Measurements from ENCODE around the gene MAD1L1.
"Not testable (repeated sequence)": the region's sequence is repeated elsewhere in the genome, so short reads cannot be mapped to it uniquely, and the experiment has no call there.

The MAD1L1 gene

DNA sequence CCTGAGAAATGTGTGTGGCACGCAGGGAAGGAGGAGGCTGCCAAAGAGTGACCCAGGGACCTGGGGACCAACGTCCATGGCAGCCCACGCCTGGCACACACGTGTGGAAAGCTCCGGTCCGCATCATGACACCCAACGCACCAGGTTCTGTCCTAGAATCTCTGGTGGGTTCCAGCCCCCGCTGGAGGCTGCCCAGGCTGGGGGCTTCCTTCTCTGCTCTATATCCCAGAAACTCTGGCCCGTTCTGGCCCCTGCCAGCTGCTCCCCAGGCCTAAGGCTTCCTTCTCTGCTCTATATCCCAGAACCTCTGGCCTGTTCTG lies 300.8 kb downstream of the MAD1L1 start:
- no peak for DNase-seq

DNA sequence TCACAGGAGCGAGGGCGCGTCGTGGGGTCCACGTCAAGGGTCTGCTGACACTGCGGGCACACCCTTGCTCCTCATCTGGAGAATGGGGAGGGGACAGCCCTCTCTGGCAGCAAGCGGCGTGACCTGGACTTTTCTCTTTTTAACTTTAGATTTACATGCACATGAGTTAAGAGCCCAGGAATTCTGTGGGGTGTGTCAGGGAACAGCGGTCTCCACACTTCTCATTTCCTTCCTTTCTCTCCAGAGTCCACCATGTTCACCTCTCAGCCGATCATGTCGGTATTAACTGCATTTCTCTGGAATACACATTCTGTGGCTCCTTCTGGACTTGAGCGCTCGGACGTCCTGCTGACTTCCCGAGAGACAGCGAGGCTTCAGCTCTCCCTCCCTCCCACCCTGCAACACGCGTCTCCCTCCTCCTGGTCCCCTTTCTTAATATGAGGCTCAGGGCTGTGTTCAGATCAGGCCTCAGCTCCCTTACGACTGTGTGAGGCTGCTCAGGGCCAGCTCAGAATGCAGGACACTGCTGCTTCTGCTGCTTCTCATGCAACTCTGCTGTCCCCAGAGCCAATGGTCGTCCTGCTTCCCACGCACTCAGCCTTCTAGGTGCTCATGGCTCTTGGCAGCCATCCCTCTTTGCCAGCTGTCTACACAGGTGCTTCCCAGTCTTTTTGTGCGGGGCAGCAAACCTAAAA lies 301.3 kb downstream of the MAD1L1 start:
- DNase-seq = no peak

DNA sequence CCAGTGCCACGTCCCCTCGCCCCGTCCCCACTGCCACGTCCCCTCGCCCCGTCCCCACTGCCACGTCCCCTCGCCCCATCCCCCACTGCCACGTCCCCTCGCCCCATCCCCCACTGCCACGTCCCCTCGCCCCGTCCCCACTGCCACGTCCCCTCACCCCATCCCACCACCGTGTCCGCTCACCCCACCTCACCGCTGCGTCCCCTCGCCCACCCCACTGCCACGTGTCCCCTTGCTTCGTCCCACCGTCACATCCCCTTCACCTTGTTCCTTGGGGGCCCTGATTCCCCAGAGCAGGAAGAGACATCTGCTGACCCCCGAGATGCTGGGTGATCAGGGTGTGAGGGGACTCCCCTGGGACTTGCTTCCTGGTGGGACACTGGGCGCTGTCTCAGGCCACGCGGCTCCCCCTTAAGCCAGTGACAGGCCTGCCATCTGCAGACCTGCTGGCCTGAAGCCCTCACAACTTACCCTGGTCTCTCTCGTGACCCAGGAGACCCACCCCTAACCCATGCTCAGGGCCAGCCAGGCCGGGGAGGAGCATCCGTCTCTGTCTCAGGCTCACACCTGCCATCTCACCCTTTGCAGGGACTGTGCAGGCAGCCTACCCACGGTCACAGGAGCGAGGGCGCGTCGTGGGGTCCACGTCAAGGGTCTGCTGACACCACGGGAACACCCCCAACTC lies 302.2 kb downstream of the MAD1L1 start:
- DNase-seq = no peak

DNA sequence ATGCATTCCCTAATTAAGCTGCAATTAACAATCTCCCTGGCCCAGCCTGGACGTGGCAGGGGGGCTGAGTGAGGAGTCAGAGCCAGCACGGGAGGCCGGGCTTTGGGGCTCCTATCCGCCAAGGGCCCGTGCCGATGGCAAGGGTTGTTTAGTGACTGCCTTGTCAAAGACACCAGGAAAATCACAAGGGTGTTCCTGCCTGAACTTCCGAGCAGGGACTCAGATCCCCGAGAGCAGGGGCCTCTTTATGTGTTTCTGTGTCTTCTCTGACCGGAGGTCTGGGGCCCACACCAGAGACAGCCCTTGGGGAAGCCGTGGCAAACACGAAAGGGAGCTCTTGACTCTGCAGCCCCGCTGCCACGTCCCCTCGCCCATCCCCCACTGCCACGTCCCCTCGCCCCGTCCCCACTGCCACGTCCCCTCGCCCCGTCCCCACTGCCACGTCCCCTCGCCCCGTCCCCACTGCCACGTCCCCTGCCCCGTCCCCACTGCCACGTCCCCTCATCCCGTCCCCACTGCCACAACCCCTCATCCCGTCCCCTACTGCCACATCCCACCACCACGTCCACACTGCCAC lies 303.3 kb downstream of the MAD1L1 start:
- DNase-seq = not testable (repeated sequence)

DNA sequence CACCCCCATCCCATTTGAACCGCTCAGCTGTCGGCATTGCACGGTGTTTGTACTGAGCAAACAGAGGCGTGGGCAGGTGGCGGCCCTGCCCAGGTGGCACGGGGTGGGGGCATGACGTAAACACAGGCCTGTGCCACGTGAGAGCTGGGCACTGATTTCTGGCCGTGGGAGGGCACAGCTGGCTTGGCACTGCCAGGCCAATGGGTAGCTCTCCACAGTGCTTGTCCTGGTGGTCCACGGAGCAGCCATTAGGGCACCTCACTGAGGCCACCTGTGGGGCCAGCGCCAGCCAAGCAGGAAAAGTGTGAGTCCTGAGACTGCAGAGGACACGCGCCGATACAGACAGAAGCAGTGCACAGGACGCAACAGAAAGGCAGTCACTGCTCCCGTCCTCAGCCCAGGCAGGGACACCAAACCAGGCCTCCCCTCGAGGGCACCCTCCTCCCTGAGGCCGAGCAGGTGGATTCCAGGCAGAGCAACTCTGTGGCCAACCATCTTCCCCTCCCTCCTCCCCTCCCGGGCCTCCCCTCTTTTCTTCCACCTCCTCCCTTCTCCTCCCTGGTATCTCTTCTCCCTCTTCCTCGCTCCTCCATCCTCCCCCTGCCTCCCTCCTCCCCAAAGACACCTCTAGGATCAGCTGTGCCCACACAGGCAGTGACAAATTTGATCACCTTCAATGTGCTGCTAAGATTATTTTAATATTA lies 303.9 kb downstream of the MAD1L1 start:
- no peak for DNase-seq

- no peak for DNase-seq
Measured at GRCh38 chr7:1927937-1928644, 304.7 kb downstream of the MAD1L1 start.

DNA sequence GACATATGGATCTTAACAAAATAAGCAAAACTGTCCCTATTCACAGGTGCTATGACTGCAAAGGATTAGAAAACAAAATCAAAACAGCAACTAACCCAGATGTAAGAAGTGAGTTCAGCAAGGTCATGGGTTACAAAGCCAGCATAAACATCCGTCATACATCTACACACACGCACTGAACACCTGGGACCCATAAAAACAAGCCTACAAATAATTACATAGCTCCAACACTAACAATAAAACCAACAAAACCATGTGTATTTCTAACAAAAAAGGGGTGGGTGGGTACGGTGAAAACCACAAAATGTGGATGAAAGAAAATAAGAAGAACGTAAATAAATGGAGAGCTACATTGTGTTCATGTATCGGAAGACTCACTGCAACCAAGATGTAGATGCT lies 305.8 kb downstream of the MAD1L1 start:
- no peak for DNase-seq

DNA sequence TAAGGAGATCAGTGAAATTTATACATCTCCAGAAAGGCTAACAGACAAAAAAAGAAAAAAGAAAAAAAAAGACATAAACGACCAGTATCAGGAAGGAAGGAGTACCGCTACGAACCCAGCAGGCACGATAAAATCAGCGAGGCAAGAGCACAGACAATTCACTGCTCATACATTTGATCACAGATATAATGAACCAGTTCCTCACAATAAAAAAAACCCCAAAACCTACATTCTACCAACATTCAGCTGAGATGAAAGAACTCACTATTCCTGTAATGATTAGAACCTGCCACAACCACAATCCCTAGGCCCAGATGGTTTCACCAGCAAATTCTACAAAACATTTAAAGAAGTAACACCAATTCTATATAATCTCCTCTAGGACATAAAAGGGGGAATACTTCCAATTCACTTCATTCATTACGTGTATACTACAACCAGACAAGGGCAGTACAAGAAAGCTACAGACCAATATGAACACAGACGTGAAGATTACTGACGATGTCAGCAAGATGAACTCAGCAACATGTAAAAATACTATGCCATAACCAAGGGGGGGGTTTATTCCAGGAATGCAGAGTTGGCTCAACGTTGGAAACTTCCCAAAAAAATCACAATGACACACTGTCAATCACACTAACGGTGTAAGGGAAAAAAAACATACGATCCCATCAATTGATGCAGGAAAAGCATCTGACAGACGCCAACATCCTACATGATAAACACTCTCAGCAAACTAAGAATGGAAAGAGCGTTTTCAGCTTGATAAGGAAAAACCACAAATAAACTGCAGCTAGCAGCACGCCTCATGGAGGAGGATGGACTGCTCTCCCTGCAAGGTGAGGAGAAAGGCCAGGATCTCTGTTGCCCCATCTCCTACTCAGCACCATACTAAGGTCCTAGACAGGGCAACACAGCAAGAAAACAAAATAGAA lies 306.5 kb downstream of the MAD1L1 start:
- DNase-seq = no peak

- no peak for DNase-seq
Measured at GRCh38 chr7:1925349-1925748, 307.4 kb downstream of the MAD1L1 start.

DNA sequence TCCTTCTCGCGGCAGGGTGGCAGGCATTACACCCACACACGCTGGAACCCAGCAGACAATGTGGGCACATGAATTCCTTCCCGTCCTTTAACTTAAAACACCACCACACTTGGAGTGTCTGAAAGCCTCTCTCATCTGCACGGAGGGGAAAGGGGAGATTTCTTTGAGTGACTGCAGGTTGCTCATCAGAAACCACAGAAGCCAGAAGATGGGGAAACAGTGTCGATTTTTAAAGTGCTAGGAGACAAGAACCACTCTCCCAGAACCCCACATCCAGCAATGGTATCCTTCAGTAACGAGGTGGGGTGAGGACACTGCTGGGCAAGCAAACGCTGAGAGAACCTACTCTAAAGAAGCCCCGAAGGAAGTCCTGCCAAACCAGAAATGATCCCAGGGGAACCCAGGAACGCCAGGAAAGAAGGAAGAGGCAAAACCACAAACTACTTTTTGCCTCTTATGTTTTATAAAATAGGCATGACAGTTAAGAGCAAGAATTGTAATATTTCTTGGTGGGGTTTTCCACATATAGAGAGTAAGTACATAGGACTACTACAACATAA lies 308.4 kb downstream of the MAD1L1 start:
- DNase-seq = peak in 6 of 58 donors; percentile 6 to 56 (median 26)

DNA sequence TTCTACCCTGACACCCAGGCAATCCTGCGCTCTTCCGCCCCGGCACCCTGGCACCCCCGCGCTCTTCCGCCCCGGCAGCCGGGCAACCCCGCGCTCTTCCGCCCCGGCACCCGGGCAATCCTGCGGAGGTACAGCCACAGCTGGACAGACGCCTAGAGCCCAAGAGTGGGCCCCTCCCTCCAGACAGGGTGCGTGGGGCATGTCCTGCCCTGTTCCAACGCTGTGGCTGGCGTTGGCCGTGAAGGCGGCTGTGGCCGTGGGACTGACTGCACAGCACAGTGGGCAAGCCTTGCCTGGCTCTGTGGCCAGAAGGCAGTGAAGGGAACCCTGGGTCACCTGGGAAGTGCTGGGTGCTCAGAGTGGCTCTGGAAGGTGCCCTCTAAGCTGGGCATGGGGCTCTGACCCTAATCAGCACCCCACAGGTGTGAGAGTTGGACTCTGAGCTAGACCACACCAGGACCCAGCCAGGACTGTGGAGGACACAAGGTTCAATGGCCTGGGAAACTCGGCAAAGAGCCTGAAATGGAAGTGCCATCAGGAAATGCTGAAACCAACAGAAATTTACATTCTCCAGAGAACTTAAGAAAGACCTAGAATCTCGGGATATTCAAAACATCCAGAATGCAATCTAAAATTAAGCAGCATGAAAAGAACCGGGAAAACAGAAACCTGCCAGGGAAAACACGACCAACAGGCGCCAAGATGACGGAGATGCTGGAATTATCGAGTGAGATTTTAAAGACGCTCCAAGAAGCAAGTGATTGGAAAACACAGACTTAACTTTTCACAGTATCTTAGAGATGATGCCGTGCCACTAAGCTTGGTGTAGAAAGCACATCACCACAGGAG lies 309.1 kb downstream of the MAD1L1 start:
- peak in 3 of 58 donors; percentile 12 to 13 (median 13) for DNase-seq

GRCh38 chr7:1922870-1923236 lies 309.9 kb downstream of the MAD1L1 start:
- DNase-seq = no peak

- peak in 1 of 58 donors; percentile 3 for DNase-seq
Measured at GRCh38 chr7:1922071-1922869, 310.5 kb downstream of the MAD1L1 start.

DNA sequence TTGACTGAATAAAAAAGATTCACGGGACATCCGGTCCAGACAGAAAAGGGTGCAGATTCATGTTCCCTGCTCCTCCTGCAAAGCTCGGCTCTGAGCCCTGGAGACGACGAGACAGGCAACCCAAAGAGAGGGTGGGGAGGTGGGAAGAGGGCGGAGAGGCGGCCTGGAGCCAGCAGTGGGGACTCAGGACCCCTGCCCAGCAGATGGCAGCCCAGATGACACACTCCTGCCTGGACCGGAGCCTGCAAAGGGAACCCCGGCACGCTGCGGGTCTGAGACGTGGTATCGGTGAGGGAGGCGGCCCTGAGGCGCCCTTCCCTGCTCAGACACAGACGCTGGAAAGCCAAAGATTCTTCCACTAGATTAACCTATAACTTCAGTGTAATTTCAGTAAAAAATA lies 311.9 kb downstream of the MAD1L1 start:
- DNase-seq = no peak

GRCh38 chr7:1920266-1920681 lies 312.5 kb downstream of the MAD1L1 start:
- peak in 1 of 58 donors; percentile 19 for DNase-seq

- peak in 40 of 58 donors; percentile 13 to 75 (median 44) for DNase-seq
Measured at GRCh38 chr7:1919539-1920265, 313.0 kb downstream of the MAD1L1 start.

DNA sequence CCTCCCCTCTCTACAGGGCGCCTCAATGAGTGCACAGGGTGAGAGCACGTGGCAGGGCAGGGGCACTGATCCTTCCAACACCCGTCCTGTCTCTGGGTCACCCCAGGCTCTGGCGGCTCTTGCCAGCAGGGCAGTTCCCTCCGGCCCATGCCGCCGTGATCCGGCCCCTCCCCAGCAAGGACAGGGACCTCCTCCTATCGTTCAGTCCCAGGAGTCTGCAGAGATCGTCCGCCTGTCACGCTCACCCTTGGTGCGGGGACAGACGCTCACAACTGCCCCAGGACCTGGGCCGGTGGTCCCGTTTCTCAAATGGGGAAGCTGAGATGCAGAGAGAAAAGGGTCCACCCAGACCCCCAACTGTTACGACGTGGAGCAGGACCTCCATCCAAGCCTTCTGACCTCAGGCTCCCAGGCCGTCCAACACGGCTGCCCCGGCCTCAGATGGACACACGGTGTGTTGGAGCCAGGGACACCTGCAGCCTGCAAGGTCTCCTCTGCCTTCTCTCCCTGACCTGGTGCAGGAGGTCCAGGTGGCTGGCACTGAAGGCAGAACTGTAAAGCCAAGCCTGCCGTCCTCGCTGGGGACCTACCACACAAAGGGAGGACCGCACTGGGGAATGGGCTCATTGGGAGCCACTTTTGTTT lies 313.7 kb downstream of the MAD1L1 start:
- DNase-seq = no peak

Data from anterior cingulate cortex (tissue), 58 donors.